WI38 (cell line): Measurements from ENCODE around the gene PSPC1.

ENCODE experiments used
- H3K4me3 ChIP-seq: 2 replicates; pipeline ENCODE4 v1.5.1; 2011; ENCODE audit warnings: low read depth, mild to moderate bottlenecking, control low read depth, low read length
- TF ChIP-seq, protein P1 (sequence below): IDR thresholded peaks from 2 replicates; pipeline ENCODE4 v1.5.1; 2012; ENCODE audit warnings: low read depth, mild to moderate bottlenecking, control low read depth, low read length

Gene PSPC1

DNA sequence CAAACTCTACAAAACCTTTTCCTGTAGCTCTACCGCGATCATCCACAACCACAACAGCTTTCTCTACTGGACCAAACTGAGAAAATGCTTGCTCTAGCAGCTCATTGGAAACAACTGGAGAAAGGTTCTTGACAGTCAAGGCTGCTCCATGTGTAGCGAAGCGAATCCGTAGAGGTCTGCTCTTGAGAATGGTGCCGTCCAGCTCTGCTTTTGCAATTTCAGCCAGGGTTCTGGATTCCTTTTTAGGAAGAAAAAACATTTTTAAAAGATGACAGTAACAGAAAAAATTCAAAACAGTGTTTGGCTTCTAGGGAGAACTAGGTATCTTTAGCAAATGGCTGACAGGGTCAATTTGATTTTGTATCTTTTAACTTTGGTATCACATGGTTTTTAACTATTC is 10.4 kb downstream of the PSPC1 start:
- H3K4me3 ChIP-seq, result no peak overlapping the region
- TF ChIP-seq, protein P1, sequence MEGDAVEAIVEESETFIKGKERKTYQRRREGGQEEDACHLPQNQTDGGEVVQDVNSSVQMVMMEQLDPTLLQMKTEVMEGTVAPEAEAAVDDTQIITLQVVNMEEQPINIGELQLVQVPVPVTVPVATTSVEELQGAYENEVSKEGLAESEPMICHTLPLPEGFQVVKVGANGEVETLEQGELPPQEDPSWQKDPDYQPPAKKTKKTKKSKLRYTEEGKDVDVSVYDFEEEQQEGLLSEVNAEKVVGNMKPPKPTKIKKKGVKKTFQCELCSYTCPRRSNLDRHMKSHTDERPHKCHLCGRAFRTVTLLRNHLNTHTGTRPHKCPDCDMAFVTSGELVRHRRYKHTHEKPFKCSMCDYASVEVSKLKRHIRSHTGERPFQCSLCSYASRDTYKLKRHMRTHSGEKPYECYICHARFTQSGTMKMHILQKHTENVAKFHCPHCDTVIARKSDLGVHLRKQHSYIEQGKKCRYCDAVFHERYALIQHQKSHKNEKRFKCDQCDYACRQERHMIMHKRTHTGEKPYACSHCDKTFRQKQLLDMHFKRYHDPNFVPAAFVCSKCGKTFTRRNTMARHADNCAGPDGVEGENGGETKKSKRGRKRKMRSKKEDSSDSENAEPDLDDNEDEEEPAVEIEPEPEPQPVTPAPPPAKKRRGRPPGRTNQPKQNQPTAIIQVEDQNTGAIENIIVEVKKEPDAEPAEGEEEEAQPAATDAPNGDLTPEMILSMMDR, result no peak

DNA sequence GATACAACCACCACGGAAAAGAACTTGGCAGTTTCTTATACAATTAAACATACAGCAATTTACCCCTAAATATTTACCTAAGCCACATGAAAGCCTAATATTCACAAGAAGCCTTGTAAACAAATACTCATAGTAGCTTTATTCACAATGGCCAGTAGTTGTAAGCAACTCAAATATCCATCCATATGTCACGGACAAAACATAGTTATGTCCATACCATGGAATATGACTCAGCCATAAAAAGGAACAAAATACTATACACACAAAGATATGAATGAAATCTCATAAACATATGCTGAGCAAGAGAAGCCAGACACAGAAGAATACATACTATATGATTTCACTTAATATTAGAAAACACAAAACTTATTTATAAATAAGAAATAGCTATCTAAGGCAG is 12.9 kb downstream of the PSPC1 start:
- H3K4me3 ChIP-seq, result no peak overlapping the region
- TF ChIP-seq, protein P1, result no peak

DNA sequence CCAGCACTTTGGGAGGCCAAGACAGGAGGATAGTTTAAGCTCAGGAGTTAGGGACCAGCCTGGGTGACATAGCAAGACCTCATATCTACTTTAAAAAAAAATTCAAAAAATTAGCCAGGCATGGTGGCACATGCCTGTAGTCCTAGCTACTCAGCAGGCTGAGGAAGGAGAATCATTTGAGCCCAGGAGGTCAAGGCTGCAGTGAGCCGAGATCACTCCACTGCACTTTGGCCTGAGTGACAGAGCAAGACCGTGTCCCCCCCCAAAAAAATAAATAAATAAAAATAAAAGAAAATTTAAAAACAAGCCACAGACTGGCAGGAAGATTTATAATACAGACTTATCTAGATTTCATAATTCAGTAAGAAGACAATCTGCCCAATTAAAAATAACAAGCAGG is 14.8 kb downstream of the PSPC1 start:
- TF ChIP-seq, protein P1, result no peak
- no peak overlapping the region for H3K4me3 ChIP-seq

DNA sequence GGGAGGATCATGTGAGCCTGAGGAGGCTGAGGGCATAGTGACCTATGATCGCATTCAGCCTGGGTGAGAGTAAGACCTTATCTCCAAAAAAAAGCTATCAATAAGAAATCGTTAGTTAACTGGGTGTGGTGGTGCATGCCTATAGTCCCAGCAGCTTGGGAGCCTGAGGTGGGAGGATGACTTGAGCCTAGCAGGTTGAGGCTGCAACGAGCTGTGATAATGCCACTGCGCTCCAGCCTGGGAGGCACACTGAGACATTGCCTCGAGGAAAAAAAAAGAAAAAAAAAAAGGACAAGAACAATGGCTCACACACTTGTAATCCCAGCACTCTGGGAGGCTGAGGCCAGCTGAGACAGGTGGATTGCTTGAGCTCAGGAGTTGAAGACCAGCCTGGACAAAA is 16.2 kb downstream of the PSPC1 start:
- TF ChIP-seq, protein P1, result no peak
- H3K4me3 ChIP-seq, result no peak overlapping the region

DNA sequence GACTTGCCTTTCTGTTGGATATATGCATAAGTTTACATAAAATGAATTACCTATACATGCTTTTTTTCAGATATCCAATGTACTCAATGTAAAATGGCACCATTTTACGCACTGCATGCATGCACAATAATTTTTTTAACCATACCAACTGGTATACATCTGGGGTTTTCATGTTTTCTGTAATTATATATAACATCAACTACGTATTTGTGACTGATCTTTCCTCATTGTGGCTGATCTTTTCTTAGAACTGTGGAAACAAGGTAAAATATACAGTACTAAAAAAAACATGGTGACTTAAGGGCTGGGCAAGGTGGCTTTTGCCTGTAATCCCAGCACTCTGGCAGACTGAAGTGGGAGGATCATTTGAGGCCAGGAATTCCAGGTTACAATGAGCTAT is 18.5 kb downstream of the PSPC1 start:
- TF ChIP-seq, protein P1, result no peak
- no peak overlapping the region for H3K4me3 ChIP-seq

DNA sequence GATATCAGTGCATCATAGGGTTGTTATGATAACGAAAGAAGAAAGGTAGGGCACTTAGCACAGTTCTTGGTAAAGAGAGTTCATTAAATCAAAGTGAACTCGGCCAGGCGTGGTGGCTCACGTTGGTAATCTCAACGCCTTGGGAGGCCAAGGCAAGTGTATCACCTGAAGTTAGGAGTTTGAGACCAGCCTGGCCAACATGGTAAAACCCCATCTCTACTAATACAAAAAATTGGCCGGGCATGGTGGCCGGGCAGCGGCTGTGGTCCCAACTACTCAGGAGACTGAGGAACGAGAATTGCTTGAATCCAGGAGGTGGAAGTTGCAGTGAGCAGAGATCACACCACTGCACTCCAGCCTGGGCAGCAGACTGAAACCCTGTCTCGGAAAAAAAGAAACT is 19.1 kb downstream of the PSPC1 start:
- TF ChIP-seq, protein P1, result no peak
- no peak overlapping the region for H3K4me3 ChIP-seq

DNA sequence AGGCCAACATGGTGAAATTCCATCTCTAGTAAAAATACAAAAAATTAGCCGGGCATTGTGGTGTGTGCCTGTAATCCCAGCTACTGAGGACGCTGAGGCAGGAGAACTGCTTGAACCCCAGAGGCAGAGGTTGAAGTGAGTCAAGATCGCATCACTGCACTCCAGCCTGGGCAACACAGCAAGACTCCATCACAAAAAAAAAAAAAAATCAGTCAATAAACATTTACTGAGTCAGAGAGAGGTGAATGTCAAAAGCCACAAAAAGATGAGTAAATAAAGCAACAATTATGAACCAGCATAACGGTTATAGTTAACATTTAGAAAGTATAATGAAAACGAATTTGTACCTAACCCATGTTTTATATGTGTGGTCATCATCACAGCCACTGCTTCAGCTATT is 23.1 kb downstream of the PSPC1 start:
- TF ChIP-seq, protein P1, result no peak
- no peak overlapping the region for H3K4me3 ChIP-seq

DNA sequence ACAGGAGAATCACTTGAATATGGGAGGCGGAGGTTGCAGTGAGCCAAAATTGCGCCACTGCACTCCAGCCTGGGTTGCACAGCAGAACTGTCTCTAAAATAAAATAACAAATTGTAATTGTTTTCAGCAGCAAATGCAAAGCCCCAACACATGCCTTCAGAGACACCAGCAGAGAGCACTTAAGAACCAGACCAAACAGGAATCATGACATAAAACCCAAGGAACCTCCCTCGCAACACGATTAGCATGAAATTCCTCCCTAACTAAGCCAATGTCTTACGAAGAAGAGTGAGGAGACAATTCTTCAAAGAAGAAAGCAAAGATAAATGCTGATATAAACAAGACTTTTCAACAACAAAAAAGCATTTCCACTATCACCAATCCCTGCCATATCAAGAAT is 40.1 kb downstream of the PSPC1 start:
- TF ChIP-seq, protein P1, result no peak

More for the DNA sequence above, 40.1 kb downstream of the PSPC1 start:
- no peak overlapping the region for H3K4me3 ChIP-seq
